Keratinocyte (primary cell): ENCODE data around the gene ATP2B1. TPM values are rescaled to one million over a fixed set of nuclear protein-coding genes. Genes with fewer than 3 reads are reported as not detected.

Experiments used
- DNase-seq: peaks from one replicate; pipeline ENCODE4 v3.0.0-alpha.2; 2011; ENCODE audit warnings: low read depth, missing footprints, low spot score
- FAIRE-seq: peaks from 2 replicates; lab custom pipeline; 2011; peaks lifted over from hg19 to GRCh38; lab: Jason Lieb, UNC
- H2AFZ ChIP-seq: 2 replicates; pipeline ENCODE4 v1.6.0; 2012; ENCODE audit warnings: low read length, control low read depth, inconsistent platforms; ENCODE audit not compliant: control insufficient read depth
- H3K27ac ChIP-seq: 2 replicates; pipeline ENCODE4 v1.5.1; 2011; ENCODE audit warnings: low read length; ENCODE audit not compliant: control insufficient read depth, insufficient read depth
- H3K27me3 ChIP-seq: 3 replicates; pipeline ENCODE4 v1.6.0; 2011; ENCODE audit warnings: low read length; ENCODE audit not compliant: control insufficient read depth, insufficient read depth; ENCODE audit errors: extremely low read depth
- H3K36me3 ChIP-seq, 2 experiments: 2 replicates in 1 of 2; 3 replicates in 1 of 2; pipeline ENCODE4 v1.5.1; 2011; ENCODE audit warnings: low read length in 2 of 2, mild to moderate bottlenecking in 1 of 2; ENCODE audit not compliant: control insufficient read depth in 2 of 2, insufficient read depth in 2 of 2; ENCODE audit errors: extremely low read depth in 1 of 2
- H3K4me1 ChIP-seq: 3 replicates; pipeline ENCODE4 v1.5.1; 2011; ENCODE audit warnings: low read length; ENCODE audit not compliant: control insufficient read depth, insufficient read depth; ENCODE audit errors: extremely low read depth
- H3K4me2 ChIP-seq: 3 replicates; pipeline ENCODE4 v1.6.0; 2011; ENCODE audit warnings: low read depth, low read length; ENCODE audit not compliant: control insufficient read depth, insufficient read depth; ENCODE audit errors: extremely low read depth
- H3K4me3 ChIP-seq, 3 experiments: fragments of 200-600 bp in 1 of 3; sonication (generic) in 1 of 3; 2 replicates in 2 of 3; 3 replicates in 1 of 3; pipeline ENCODE4 v1.5.1; 2011 to 2016; ENCODE audit warnings: low read length in 3 of 3, mild to moderate bottlenecking in 3 of 3, control low read depth in 2 of 3, inconsistent platforms in 1 of 3, low read depth in 1 of 3, mixed read lengths in 1 of 3, mixed run types in 1 of 3, moderate library complexity in 1 of 3; ENCODE audit not compliant: control insufficient read depth in 2 of 3, insufficient read depth in 2 of 3; ENCODE audit errors: extremely low read depth in 1 of 3
- H3K79me2 ChIP-seq: 2 replicates; pipeline ENCODE4 v1.6.0; 2012; ENCODE audit warnings: low read length; ENCODE audit not compliant: control insufficient read depth, insufficient read depth
- H3K9ac ChIP-seq: 3 replicates; pipeline ENCODE4 v1.6.0; 2011; ENCODE audit warnings: low read length; ENCODE audit not compliant: control insufficient read depth, insufficient read depth; ENCODE audit errors: extremely low read depth
- H3K9me1 ChIP-seq: 3 replicates; pipeline ENCODE4 v1.6.0; 2011; ENCODE audit warnings: low read length; ENCODE audit not compliant: control insufficient read depth, insufficient read depth; ENCODE audit errors: extremely low read depth
- H3K9me3 ChIP-seq: 2 replicates; pipeline ENCODE4 v1.5.1; 2012; ENCODE audit warnings: low read depth, low read length; ENCODE audit not compliant: control insufficient read depth
- H4K20me1 ChIP-seq: 3 replicates; pipeline ENCODE4 v1.6.0; 2011; ENCODE audit warnings: low read length; ENCODE audit not compliant: control insufficient read depth, insufficient read depth; ENCODE audit errors: extremely low read depth
- CTCF ChIP-seq, 3 experiments: IDR thresholded peaks in 1 of 3; conservative IDR thresholded peaks in 1 of 3; optimal IDR thresholded peaks in 1 of 3; 2 replicates in 2 of 3; 3 replicates in 1 of 3; pipeline versions ENCODE3 to v1.5.1; 2011; ENCODE audit warnings: low read length in 3 of 3, mild to moderate bottlenecking in 3 of 3, moderate library complexity in 2 of 3, control low read depth in 1 of 3, inconsistent platforms in 1 of 3; ENCODE audit not compliant: insufficient read depth in 2 of 3; ENCODE audit errors: extremely low read depth in 1 of 3
- EZH2 ChIP-seq: IDR thresholded peaks from one replicate; pipeline ENCODE4 v1.6.1; 2012; ENCODE audit warnings: inconsistent platforms, mild to moderate bottlenecking, low read length, moderate library complexity
- dilution Hi-C: fragments of 300-500 bp; cut with MboI; formaldehyde crosslinking; loops from one replicate; pipeline ENCODE4 v1.7.0; 2020; ENCODE audit warnings: low sequenced_read_pairs; ENCODE audit not compliant: extremely low pct_ligation_motif_present
- polyA plus RNA-seq, 5 experiments: library from polyadenylated mRNA; depleted of rRNA in 3 of 5; stranded (reverse) in 3 of 5; stranded (forward) in 1 of 5; unstranded in 1 of 5; fragments of >200 nt; gene quantifications; 1 replicate in 1 of 5; 2 replicates in 3 of 5; 3 replicates in 1 of 5; pipeline versions ENCODE4 v1.2.1 to v1.2.3, GENCODE V29; 2011 to 2012; ENCODE audit warnings: missing spikeins in 2 of 5, low read depth in 1 of 5, low replicate concordance in 1 of 5

Gene ATP2B1
- polyA plus RNA-seq, 1 donor (not counting 4 experiments of a cell fraction or from before 2014, with no cell fraction given): 24.6 TPM

GRCh38 chr12:89551747-89552146 lies 156.9 kb downstream of the ATP2B1 start:
- dilution Hi-C loops: no loop called here
- H3K79me2 ChIP-seq: no peaks in the 10 kb centered on the region
- H3K36me3 ChIP-seq: no peaks in the 10 kb centered on the region
- no peaks in the 10 kb centered on the region for H3K9me3 ChIP-seq
- DNase-seq (no peak), FAIRE-seq (no peak)
- no peak overlapping the region for H3K4me2 ChIP-seq
- no peak overlapping the region for H2AFZ ChIP-seq
- no peak for TF ChIP-seq CTCF (optimal IDR thresholded peaks at IDR 0.05 in 1 of 3, IDR thresholded peaks at IDR 0.05 in 1 of 3, conservative IDR thresholded peaks at IDR 0.05 in 1 of 3; ENCODE audit: extremely low read depth in 1 of 3, insufficient read depth in 2 of 3, low read length in 3 of 3)
- no peak overlapping the region for H3K27ac ChIP-seq
- no peak overlapping the region for H3K9ac ChIP-seq
- H3K9me1 ChIP-seq: no peaks in the 10 kb centered on the region
- H3K4me3 ChIP-seq: no peak overlapping the region
- no peaks in the 10 kb centered on the region for H3K27me3 ChIP-seq
- H4K20me1 ChIP-seq: no peaks in the 10 kb centered on the region
- peaks cover 3% of the 10 kb centered on the region for H3K4me1 ChIP-seq

GRCh38 chr12:89547101-89547500 lies 161.5 kb downstream of the ATP2B1 start:
- Histone ChIP-seq H4K20me1 (no peaks in the 10 kb centered on the region), H3K4me1 (peaks cover 5% of the 10 kb centered on the region)
- DNase-seq: no peak

More at GRCh38 chr12:89547101-89547500, 161.5 kb downstream of the ATP2B1 start:
- no peaks in the 10 kb centered on the region for H3K9me1 ChIP-seq
- TF ChIP-seq EZH2 (no peak), CTCF (optimal IDR thresholded peaks at IDR 0.05 in 1 of 3, IDR thresholded peaks at IDR 0.05 in 1 of 3, conservative IDR thresholded peaks at IDR 0.05 in 1 of 3; ENCODE audit: extremely low read depth in 1 of 3, insufficient read depth in 2 of 3, low read length in 3 of 3) (no peak)
- H3K79me2 ChIP-seq: no peaks in the 10 kb centered on the region
- no peaks in the 10 kb centered on the region for H3K36me3 ChIP-seq
- H3K27me3 ChIP-seq: no peaks in the 10 kb centered on the region
- H3K27ac ChIP-seq: no peak overlapping the region
- no peak overlapping the region for H3K9ac ChIP-seq
- H3K4me3 ChIP-seq: no peak overlapping the region
- H3K9me3 ChIP-seq: no peaks in the 10 kb centered on the region
- H3K4me2 ChIP-seq: no peak overlapping the region
- H2AFZ ChIP-seq: no peak overlapping the region
- no peak for FAIRE-seq
- dilution Hi-C loops: no loop called here
